NCI-H446 (cell line): Measurements from ENCODE around the gene NSMCE3.

Source experiments
- DNase-seq, 2 experiments: peaks; one replicate each; lab custom pipeline; 2025; lab: John Stamatoyannopoulos, UW

The NSMCE3 gene

DNA sequence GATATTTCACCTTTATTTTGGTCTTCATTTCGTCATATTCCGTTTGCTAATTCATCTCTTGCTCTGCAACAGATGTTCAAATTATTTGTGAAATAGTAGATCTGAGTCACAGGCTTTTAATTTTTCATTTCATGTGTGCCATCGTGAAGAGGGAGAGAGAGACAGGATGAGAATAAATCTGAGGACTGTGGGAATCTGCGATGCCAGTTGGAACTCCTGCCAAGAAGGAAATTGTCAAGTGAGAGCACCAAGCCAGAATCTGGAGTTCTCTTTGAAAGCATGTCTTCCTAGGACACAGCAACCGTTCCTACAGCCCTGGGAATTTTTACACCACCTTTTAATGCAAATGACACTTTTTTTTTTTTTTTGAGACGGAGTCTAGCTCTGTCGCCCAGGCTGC is 48.8 kb downstream of the NSMCE3 start:
- DNase-seq, result no peak

- DNase-seq, result no peak
Observed at GRCh38 chr15:29216955-29217354, 52.7 kb downstream of the NSMCE3 start.
